ENCODE results near the gene BCL7A.
A peak's percentile ranks its signal among the peaks of the same experiment; 100 is the strongest.

BCL7A gene

GRCh38 chr12:122079532-122080081, 57.9 kb downstream of the BCL7A start:
- DNase-seq = no peak

- peak in 1 of 2 donors; percentile 51 for DNase-seq
Observed at GRCh38 chr12:122080149-122081082, 58.7 kb downstream of the BCL7A start.

DNA sequence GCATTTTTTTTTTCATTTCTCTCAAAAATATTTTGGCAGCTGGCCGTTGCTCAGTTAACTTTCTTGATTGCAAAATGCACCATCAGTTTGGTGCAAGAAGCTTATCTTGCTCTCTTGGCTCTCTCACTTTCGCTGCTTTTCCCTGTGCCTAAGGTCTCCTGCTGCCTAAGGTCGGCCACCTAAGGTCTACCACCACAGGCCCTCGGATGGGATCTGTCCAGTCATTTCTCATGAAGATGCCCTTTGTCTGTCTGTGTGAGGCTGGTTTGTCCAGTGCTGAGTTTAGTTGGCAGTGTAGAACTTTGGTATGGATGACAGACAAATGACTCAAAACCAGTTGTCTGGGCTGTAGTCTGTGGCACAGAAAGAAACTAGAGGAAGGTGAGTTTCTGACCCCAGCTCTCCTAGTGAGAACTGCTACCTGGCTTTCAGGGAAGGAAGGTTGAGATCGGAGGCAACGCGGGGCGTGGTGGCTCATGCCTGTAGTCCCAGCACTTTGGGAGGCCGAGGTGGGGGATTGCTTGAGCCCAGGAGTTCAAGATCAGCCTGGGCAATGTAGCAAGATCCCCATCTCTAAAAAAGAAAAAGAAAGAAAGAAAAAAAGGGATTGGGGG, 59.5 kb downstream of the BCL7A start:
- no peak for DNase-seq

DNA sequence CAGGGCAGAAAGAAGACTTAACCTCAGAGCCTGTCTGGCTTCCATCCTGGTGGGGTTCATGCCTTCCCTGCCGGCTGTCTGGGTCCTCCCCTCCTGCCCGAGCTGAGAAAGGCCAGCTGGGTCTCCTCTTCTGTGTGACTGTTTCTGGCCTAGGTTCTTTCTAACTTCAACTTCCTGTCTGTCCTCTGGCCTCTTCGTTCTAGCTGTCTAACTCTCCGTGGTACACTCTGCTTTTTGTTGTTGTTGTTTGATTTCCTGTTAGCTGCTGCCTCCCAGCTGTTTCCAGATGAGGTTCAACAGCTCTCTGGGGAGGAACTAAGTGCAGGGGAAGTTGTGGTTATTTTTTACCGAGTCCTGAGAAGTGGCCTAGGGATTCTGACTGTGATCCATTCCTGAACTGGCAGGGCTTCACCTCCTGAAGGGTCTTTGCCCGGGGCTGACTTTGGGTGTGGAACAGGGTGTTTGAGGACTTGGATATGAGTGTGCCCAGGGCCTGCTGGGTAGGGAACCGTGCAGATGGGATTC, 60.1 kb downstream of the BCL7A start:
- peak; percentile 53 to 66 for DNase-seq

GRCh38 chr12:122082621-122083356, 61.1 kb downstream of the BCL7A start:
- DNase-seq = no peak

DNA sequence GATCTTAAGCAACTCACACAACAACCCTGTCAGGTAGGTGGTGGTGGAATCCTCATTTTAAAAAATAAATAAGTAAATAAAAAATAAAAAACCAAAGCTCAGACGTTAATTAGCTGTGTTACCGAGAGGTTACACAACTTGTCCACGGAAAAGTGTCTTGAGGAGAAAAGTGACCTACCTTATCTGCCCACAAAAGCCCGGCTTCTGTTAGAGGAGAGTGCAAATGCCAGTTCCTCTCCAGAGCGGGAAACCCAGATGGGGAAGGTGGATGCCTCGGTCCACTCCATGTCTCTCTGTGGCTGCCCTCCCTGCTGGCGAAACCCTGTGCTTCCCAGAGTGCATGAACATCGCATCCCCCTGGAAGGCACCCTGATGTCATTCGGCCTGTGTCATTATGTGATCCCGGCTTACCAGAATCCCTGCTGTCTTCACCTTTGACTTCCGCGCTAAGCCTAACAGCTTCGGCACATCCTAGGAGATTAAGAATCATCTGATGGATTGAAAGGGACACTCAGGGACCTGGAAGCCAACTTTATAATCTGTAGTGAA, 63.2 kb downstream of the BCL7A start:
- no peak for DNase-seq

DNA sequence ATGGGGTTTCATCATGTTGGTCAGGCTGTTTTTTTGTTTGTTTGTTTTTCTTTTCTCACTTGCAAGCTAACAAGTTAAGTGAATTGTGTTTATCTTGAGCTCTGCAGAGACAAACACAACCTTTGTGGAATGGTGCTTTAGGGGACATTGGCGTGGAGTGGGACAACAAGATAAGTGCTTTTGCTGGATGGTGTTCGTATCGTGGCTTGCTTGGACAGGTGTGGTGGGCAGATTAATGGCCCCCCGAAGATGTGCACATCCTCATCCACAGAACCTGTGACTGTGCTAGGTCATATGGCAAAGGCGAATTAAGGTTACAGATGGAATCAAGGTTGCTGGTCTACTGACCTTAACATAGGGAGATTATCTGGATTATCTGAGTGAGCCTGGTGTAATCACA, 63.9 kb downstream of the BCL7A start:
- no peak for DNase-seq

DNA sequence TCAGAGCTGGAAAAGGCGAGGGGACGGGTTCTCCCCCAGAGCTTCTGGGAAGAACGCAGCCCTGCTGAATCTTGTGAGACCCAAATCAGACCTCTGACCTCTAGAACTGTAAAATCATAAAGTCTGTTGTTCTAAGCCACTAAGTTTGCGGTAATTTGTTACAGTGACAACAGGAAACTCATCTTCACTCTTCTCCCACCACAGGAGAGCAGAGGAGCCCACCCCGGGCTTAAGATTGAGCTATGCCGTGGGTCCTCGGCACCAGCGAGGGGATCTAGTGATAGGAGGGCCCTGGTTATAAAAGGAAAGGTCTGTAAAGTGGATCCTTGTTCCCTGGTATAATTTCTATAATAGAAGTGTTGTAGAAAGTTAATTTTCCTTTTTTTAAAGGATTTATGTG, 64.4 kb downstream of the BCL7A start:
- DNase-seq = no peak

GRCh38 chr12:122086641-122087285, 65.1 kb downstream of the BCL7A start:
- no peak for DNase-seq

- no peak for DNase-seq
Observed at GRCh38 chr12:122087431-122088178, 65.9 kb downstream of the BCL7A start.

DNA sequence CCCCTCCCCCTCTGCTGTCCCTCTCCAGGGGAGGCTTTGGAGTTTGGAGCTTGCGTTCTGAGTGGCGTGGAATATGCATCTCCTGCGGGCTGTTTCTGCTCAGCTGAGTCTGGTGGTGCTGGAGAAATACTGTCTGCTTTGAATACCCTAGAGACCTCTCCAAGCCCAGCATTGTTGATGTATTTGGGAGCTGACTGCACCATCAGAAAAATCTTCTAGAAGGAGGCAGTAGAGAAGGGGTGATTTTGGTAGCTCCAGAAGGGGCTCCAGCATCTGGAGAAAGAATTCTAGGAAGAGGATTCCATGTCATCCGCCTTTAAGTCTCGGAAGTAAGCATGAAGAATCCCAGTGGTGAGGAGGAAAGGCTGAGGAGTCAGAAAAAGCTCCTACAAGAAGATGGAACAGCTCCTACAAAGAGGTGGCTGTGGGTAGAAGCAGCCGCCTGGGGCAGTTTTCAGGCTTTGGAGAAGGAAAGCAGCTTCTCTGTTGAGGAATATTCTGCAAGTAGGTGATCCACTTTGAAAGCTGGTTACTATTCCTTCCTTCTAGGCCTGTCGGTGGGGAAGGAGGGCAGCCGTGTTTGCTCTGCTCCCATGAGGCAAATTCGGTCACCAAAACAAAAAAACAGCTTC, 66.6 kb downstream of the BCL7A start:
- DNase-seq = no peak

DNA sequence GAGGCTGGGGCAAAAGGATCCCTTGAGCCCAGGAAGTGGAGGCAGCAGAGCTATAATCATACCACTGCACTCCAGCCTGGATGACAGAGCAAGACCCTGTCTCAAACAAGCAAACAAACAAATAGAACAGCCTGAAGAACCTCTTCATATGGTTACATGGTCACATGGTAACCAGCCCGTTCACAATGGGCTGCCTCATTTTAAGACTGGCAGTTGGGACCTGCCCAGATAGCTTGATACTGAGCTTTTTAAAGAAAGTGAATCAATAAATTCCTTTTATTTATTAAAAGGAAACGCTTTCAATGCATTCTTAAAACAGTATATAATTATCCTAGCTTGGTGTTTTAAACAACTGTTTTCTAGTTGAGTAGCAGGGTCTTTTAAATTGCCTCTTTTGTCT, 67.4 kb downstream of the BCL7A start:
- DNase-seq = no peak

DNA sequence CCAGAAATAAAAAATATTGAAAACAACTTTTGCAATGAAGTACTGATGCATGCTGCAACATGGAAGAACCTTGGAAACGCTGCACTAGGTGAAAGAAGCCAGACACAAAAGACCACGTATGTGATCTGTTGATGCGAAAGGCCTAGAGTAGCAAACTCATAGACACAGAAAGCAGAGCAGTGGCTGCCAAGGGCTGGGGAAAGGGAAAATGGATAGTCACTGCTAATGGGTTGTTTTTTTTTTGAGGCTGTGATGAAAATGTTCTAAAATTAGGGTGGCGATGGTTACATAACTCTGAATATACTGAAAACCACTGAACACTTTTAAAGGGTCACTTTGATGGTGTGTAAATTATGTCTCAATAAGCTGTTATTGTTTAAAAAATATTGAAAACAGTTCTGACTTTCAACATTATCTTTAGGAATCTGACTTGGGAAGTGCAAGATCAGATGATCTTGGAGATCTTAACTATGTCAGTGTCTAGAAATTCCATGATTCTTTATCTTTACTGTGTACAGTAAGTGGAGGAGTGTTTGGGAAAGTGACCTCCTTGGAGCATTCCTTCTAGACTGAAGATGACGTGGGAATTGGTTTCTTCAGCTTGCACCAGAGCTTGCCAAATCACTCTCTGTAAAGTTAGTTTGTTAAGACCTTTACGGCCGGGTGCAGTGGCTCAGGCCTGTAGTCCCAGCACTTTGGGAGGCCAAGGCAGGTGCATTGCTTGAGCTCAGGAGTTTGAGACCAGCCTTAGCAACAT, 69.3 kb downstream of the BCL7A start:
- no peak for DNase-seq

GRCh38 chr12:122093098-122093883, 71.6 kb downstream of the BCL7A start:
- DNase-seq = no peak

GRCh38 chr12:122094137-122094734, 72.6 kb downstream of the BCL7A start:
- no peak for DNase-seq

DNA sequence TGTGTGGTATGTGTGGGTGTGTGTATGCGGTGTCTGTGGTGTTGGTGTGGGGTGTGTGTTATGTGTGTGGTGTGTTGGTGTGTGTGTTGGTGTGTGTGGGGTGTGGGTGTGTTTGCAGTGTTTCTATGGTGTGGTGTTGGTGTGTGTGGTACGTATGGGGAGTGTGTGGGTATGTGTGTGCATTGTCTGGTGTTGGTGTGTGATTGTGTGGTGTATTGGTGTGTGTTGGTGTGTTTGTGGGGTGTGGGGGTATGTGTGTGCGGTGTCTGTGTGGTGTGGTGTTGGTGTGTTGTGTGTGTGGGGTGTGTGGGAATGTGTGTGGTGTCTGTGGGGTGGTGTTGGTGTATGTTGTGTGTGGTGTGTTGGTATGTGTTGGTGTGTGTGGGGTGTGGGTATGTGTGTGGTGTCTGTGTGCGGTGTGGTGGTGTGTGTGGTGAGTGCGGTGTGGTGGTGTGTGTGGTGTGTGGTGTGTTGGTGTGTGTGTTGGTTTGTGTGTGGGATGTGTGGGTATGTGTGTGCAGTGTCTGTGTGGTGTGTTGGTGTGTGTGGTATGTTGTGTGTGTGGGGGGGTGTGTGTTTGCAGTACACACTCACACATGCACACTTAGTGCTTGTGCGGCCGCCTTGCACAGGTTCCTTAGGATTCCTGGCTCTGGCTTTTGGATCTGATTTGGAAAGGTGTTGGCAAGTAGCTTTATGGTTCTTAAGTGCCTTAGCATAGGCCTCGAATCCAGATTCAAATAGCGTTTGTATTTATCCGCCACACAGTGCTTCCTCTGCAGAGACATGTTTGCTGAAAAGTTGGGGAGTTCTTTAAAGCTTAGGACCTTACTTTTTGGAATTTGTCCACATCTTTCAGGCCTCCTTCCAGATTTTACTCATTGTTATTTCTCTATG, 73.3 kb downstream of the BCL7A start:
- peak in 1 of 2 donors; percentile 40 for DNase-seq

- no peak for DNase-seq
Observed at GRCh38 chr12:122096014-122096413, 74.3 kb downstream of the BCL7A start.

Data from CD4-positive, alpha-beta T cell treated with Interleukin-4 for 1 hour (primary cell).